GM18502 (cell line): ENCODE data around the gene IRF2.

Source experiments
- ATAC-seq: cut with Tn5 transposase; IDR thresholded peaks from one replicate; pipeline ENCODE4 v1.9.1; 2021; ENCODE audit warnings: mild to moderate bottlenecking; ENCODE audit not compliant: unreplicated experiment, poor library complexity

The IRF2 gene

DNA sequence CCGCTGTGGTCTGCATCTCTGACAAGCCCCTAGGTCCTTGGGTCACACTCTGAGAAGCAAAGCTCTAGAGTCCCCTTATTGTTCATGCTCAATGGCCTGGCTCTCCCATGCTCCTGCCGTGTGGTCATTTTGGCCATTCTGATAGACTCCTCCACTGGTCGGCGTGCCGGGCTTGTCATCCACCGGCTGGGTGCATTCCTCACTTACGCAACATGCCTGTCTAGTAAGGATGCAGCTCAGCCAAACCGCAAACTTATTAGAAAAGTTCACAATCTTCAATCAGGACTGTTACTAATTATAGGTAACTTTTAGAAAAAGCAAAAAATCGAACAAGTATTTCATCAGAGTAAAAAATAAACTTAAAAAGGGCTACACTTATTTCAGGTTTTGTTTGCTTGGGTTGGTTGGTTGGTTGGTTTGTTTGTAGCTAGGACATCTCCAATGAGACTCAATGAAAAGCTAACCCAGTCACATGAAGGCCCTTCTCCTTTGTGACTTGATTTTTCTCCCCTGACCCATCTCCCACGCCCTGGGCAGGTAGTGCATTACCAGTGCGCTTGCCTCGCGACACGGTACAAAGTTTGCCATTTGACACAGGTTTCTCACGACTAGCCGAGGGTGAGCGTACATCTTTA is 41.0 kb downstream of the IRF2 start:
- ATAC-seq: no peak

DNA sequence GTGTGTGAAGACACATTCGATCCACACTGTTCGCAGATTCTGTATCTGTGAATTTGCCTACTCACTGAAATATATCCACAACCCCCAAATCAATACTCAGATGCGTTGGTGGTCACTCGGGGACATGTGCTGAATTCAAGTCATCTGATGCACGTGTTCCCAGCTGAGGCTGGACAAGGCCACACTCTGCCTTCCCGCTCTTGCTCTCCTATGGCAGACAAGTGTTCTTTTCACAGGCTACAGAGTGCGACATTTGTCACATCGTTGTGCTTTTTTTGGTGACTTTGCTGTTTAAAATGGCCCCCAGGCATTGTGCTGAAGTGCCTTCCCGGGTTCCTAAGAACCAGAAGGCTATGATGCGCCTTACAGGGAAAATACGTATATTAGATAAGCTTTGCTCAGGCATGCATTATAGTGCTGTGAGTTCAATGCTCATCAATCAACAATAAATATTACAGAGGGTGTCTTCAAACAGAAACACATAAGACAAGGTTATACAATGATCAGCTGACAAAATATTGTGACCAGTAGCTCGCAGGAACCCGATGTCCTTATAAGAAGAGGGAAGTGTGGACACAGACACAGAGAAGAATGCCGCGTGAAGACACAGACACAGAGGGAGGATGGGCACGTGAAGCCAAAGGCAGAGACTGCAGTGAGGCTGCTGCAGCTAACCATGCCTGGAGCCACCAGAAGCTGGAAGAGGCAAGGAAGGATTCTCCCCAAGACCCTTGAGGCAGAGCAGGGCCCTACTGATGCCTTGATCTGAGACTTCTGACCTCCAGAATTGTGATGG is 42.0 kb downstream of the IRF2 start:
- no peak for ATAC-seq

DNA sequence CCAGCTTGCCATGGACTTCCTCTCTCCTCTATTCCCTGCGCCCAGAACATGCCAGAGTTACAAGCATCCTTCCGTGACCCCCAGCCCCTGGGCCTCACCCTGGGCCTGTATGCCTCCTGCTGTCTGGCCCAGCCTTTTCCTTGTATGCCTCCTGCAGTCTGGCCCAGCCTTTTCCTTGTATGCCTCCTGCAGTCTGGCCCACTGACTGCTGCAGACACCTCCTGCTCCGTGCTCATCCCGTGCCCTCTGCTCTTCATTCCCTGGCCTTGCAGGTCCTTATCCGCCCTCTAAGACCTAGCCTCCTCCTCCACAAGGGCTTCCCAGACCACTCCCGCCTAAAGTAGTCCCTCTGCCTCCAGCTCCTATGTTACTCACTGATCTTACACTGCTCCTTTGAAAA is 44.2 kb downstream of the IRF2 start:
- no peak for ATAC-seq

DNA sequence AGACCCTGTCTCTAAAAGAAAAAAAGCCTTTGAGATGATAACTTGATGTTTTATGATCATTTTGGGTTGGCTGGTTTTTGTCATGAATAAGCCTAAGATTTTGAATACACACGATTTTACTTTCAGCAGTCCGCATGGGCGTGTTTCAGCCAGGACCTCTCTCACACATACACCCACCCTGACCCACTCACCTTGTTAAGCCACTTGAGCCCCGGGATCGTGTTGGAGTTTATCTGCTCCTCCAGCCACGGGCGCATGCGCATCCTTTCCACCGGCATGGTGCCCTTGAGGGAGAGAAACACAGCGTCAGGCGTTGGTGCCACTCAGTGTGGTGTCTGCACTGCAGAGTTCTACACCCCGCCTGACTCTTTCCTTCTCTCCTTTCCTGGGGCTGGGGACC is 45.6 kb downstream of the IRF2 start:
- no peak for ATAC-seq

DNA sequence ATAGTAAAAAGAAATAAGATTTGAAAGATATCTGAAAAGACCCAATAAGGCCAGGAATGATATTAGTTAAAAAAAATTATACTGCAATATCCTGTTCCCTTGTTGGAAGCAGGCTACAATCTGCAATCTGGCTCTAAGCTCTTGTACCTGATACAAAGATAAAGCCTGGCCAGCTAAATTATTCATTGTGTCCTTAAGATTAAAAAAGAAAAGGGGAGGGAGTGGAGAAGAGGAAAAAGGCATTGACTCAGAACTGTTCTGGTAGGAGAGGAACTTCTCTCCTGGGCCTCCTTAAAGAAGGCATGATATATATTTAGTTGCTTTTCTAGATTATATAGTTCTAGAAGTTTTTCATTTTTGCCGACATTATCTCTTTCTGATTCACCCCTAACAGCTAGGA is 46.7 kb downstream of the IRF2 start:
- no peak for ATAC-seq

DNA sequence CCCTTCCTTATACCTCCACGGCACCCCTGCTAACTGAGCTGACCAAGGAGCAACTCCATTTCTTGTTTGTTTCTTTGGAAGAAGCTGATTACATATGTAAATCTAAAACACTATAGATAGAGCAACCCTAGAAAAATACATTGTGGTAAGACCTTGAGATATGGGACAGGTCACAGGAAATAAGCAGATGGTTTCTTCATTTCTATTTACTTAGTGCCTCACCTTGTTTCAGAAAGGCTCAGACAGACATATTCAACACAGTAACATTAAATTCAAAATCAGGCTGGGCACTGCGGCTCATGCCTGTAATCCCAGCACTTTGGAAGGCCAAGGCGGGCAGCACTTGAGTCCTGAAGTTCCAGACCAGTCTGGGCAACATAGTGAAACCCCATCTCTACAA is 47.3 kb downstream of the IRF2 start:
- ATAC-seq: no peak

DNA sequence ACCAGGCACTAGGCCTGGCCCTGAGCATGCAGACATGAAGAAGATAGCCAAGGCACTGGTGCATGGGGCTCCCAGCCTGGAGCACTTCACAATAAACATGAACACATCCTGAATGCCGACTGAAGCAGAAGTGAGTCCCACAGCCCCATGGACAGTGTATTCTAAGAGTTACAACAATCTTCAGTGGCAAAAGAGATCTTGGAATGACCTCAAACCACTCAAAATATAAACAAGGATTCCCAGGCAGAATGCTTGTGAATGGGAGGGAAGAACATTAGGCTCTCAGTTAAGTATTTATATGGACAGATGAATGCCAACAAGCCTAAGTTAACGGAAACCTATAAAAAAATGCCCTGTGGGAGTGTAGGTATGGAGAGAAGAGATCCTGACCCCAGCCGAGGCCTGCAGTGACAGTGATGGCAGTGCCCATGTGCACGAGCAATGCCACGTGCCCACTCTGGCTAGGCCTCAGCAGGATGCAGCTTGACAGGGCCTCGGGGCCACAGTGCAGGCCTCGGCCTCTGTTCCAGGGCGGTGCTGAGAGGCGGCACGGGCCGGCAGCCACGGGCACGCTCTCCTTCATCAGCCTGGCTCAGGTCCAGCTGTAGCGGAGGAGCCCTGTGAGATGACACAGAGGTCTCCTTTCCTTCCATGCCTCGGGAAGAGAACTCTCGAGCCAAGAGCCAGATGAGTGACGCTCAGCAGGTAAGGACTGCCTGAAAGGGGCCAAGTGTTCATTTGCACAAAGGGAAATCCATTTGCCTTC is 49.2 kb downstream of the IRF2 start:
- no peak for ATAC-seq

DNA sequence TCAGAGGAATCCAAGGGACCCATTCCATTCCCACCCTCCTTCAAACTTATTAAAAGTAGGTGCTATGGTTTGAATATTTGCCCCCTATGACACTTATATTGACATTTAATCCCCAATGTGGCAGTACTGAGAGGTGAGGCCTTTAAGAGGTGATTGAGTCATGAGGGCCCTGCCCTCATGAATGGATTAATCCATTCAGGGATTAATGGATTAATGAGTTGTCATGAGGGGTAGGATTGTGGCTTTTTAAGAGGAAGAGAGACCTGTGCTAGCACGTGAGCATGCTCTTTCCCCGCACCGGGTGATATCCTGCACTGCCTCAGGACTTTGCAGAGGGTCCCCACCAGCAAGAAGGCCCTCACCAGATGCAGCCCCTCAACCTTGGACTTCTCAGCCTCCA is 50.1 kb downstream of the IRF2 start:
- no peak for ATAC-seq

DNA sequence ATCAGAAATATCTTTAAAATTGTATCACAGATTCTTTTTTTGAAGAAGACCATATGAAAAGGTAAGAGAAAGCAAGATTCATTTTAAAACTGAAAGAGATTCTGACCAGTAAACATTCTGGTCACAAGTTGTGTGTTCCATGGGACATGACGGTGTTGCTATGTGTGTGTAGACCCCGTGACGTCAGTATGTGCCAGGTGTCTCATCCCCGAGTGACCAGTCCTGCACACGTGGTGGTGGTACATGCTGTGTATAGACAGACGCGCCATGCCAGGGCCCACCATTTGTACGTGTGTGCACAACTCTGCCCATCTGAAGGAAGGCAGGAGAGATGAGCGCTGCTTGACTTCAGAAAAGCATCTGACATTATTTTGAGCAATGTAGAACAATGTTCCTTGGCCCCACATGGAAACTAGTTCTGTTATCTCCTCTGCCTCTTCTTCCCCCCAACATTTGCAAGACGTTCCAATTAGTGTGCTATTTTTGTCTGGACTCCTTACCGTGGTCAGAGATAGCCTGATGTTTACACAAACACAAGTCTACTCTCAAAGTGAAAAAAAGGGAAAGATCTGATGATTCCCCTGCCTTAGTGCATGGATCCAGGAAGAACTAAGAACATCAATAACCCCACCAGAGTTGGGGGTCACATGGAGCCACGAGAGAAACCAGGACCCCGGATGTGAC is 51.2 kb downstream of the IRF2 start:
- ATAC-seq: no peak

DNA sequence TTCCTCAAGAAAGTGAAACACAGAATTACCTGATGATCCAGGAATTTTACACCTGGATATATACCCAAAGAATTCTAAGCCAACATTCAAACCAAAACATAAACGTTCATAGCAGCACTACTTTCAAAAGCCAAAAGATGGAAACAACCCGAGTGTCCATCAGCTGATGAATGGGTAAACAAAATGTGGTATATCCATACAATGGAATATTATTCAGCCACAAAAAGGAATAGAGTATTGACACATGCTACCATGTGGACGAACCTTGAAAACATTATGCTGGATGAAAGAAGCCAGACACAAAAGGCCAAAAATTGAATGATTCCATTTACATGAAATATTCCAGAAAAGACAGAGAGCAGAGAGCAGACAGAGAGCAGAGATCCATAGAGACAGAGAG is 52.0 kb downstream of the IRF2 start:
- ATAC-seq: no peak

DNA sequence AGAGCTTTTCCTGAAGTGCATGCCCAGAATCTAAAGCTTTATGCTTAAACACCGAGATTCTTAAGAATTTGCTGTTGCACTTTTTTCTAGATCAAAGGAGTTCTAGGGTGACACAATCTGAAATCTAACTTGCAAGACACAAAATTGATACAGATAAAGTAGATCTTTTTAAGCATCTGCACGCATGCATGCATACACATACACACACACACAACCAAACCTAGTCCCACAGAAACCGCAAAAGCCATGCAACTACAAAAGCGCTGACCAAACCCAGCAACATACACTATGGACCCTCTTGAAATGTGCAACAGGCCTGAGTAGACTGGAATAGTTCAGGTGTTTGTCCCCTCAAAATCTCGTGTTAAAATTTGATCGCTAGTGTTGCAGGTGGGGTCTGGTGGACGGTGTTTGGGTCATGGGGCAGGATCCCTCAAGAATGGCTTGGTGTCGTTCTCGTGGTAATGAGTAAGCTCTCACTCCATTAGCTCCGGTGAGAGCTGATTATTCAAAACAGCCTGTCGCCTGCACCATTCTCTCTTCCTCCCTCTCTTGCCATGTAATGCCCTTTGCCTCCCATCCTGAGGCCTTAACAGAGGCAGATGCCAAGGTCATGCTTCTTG is 52.7 kb downstream of the IRF2 start:
- ATAC-seq: peak; percentile 19

DNA sequence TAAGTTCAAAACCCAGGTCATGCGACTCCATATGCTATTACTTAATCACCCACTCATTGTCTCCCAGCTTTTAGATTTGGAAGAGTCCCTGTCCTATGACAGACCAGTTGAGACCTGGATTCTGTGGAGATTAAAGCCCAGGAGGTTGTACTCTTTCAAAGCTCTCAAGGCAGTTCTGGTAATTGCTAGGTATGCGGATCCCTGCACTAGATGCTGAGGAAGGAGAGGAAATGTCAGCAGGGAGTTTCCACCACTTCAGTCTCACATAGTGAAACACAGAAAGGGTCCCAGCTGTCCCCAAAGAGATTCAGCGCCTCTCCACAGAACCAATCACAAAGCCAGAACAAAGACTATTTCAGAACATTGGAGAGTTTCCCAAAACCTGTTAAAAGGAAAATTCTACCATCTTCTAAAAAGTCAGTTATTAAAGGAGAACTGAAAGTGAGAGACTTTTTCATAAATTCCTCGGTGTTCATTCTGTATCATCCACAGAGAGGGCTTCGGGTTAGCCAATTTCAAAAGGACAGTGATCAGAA is 53.4 kb downstream of the IRF2 start:
- peak; percentile 65 for ATAC-seq

DNA sequence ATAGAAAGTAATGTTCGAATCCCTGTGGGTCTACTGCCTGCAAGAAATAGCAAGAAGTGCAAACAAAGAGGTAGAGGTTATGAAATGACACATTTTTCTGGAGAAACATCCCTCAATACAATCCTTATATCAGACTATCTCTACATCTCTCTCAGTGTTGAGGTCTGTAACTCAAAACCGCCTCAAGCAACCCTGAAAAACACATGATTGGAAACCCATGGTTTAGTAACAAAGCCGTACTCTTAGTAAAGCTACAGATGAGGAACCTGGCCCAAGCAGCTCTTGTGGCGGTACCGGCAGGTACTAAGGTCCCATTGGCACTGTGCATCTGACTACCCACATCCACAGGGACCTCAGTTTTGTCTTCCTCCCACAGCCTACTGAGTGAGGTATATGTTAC is 53.9 kb downstream of the IRF2 start:
- ATAC-seq: peak; percentile 9

DNA sequence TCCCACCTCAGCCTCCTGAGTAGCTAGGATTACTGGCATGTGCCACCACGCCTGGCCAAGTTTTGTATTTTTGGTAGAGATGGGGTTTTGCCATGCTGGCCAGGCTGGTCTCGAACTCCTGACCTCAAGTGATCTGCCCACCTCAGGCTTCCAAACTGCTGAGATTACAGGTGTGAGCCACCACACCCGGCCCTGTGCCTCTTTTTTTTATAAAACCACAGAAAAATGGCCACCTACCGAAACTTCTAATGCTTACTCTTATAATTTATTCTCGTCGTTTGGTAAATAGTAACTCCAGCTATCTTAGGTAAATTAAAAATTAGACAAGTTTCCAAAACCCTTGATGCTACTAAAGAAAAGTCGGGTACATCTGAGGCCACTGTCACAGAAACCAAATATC is 54.4 kb downstream of the IRF2 start:
- no peak for ATAC-seq

DNA sequence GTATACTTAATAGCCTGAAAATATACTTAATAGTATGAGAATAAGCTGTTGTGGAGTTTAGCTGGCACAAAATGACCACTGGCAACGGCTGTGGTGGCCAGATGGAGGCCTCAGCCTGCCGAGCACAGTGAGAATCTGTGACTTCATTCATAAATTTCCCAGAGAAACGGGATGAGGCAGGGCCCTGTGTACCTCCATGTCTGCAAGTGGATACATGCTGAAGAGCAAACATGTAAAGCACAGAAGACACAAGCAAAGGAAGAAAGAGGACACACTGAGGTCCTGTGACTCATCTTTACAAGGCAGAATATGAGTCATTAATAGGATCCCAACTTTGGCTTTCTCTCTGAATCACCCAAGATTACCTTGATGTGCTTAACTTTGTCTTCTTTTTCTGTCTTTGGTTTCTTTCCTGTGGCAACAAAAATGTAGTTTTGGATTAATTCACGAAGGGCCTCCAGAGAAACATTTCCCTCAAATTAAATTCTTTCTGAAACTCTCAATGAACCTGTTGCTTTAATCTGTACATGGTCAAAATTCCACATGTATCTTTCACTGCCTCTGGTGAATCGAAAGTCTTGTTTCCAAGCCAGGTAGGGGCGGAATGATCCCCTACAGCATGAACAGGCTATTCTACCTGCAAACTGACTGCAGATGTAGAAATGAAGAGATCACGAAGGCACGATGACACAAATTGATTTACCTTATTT is 56.4 kb downstream of the IRF2 start:
- peak; percentile 49 for ATAC-seq

DNA sequence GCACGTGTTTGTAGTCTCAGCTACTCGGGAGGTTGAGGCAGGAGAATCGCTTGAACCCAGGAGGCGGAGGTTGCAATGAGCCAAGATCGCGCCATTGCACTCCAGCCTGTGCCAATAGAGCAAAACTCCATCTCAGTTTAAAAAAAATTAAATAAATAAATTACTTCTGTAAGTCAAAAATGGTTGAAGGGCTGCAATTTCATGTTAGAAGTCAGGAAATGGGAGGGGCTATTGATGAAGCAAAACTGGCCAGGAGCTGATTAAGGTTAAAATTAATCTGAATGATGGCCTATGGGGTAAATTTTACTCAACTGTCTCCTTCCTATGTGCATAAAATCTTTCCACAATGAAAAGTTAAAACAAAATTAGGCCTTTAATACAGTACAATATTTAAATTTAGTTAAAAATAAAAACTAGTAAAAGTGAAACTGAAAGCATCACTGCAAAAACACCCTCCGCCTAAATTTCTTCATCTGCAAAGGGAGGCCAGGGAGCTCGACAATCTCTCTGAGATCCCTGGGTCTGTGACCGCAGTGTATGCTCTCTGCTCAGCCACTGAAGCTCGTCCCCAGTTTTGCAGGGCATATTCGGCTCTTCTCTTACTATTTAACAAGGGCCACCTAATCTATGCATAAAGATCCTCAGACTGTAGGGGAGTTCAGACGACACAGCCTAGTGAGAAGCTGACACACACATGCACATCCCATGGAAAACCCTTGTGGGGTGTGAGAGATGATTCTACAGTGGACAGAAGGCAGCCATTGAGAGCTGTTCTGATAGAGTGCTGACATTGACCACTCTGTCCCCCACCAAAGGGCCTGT is 57.2 kb downstream of the IRF2 start:
- peak; percentile 48 for ATAC-seq

DNA sequence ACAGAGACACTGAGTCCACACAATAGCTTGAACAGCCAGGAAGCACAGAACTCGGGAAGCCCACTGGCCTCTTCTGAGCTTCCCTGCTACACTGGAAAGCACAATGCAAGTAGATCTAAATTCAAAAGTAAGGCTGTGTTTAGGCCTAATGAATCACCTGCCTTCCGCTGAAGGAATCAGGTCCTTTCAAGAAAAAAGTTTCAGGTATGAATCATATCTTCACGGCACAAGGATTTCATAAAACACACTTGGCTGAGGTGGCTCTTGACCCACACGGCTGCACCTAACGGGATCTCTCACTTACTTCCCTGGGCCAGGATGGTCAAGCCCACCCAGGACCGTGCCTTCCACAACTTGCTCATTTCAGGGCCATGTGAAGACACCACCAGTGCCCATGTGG is 59.3 kb downstream of the IRF2 start:
- no peak for ATAC-seq

DNA sequence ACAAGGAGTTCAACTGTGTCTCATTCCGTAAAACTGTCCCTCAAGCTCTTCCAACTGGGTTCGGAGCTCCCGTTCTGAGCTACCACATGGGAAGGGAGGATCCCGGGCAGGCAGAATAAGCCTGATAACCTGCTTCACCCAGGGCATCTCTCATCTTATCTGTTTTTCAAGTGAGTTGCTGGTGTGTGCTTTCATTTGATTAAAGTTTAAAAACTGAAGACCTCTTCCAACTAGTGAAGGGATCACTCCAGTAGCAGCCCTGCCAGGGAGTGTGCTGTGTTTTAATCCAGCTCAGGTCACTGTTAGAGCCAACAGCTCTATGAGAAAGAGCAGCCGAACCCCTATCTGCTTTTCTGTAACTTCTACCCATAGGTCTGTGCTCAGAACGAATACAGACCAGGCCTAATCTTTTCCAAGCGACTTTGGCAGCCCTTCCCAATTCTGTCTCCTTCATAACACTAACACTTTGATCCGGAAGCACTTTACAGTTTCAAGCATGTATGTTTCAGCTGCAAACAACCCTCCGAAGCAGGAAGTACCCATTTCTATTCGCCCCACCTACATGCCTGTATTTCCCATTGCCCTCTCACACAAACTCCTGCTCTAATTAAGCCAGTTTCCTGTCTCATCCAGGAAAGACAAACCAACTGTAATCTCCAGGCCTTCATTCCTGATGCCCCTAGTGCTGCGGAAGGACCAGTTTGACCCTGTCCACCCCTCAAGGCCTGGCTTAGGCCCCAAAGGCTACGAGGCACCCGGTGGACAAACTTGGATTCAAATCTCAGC is 60.9 kb downstream of the IRF2 start:
- ATAC-seq: no peak
